Regular cardiac myocyte (primary cell): ENCODE measurements around the gene TBX2. TPM values are rescaled to one million over a fixed set of nuclear protein-coding genes. Genes with fewer than 3 reads are reported as not detected.

Experiments
- total RNA-seq: library from RNA; depleted of rRNA; stranded (reverse); fragments of >200 nt; gene quantifications from 2 replicates; pipeline ENCODE4 v1.2.3, GENCODE V29; 2014

The TBX2 gene
- total RNA-seq: 23.4 and 64.0 TPM in 2 replicates

DNA sequence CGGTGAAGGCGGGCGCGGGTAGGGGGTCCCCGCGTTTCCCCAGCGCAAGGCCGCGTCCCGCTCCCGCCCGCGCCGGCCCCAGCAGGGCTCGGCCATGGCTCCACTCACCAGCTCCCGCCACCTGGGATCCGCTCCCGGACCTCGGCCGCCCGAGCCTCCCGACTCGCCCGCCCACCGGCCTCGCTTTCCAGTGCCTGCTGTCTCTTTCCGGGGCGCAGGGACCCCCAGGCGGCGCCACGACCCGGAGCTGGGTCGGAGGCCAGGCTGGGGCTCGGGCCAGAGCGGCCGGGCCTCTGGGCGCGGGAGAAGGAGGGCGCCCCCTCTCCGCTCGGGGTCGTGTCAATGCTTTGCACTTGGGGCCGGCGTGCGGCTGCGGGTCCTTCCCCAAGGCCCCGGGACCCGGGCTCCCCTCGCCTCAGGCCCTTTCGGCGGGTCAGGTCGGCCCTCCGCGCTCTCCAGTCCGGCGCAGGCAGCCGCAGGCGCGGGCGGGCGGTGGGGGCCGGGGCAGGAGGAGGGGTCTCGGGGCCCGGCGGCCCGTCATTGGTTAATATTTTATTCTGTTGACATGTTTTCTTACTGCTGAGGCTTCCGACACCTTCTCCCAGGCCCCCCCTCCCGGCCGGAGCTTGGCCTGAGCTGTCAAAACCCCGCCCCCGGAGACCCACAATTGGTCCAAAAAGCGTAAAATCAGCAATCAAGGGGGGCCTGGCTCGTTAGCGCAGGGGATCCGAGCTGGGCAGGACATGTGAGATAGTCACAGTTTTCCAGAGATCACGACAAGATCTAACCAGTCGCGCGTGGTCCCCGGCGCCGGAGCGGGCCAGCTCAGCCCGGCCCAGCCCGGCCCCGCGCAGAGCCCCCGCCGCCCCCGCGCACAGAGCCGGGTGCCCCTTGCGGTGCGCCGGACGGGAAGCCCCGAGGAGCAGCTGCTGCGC, at the start of gene TBX2:
TSS of gene TBX2 (plus strand) at position 713 of the 935 bp plus-strand sequence. CDS start 334 bp downstream, outside the sequence.

DNA sequence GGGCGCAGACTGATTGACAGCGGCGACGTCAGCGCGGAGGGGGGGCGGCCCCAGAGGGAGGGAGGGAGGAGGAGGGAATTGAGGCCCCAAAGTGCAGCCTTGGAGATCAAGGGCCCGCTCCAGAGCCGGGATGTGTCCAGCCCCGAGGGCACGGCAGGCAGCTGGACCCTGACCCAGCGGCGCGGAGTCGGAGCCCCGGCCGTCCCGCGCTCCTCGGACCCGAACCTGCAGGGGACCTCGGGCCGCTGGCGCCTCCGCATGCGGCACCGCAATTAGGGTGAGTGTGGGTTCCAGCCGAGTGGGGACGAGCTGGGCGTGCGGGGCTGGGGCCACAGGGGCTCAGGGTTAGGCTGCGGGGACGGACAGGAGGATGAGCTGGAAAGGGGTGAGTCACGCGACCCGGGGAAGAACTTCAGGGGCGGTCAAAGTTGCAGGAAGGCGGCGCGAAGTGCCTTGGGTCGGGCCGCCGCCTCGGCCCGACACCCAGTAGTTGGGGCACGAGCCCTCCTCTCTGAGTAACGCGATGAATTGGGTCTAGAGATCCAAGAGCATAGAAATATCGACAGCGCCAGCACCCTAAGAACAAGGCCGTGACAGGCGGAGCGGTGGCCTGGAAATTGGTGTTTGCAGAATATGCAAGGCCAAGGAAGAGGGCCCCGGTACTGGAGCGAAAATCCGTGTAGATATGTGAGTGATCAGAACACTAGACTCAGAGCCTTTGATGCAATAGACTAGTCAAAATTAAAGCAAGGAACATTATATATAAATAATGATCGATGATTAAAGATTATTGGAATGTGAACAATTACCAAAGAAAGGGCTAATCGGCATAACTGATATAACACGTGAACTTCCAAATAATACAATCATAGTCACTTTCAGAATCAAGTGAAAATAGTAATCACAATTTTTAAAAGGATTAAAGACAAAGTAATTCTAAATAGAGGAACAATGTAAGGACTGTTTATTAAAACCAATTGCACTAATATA, 53.0 kb downstream of the TBX2 start, which contains the start of gene TBX4:
TSS of gene TBX4 (plus strand) at position 122 of the 990 bp plus-strand sequence. CDS start 4,069 bp downstream, outside the sequence.

Other genes with a start within 250 kb of the TBX2 start
- gene TBX4, start 52.6 kb downstream of the TBX2 start, total RNA-seq: under 0.01 TPM in 1 of 2 replicates, not detected in the other
- gene NACA2, start 191.4 kb downstream of the TBX2 start, total RNA-seq: not detected in 2 replicates